ENCODE results near the gene ZFHX3. TPM values are rescaled to one million over a fixed set of nuclear protein-coding genes. Genes with fewer than 3 reads are reported as not detected.

ZFHX3 gene
- total and polyA plus RNA-seq, 2 of the 8 experiments (the other 6 are each of a cell fraction or from before 2014, with no cell fraction given): 0.08 to 0.99 TPM

GRCh38 chr16:72805486-72805885, 242.4 kb downstream of the ZFHX3 start (continued):
- TF ChIP-seq EZH2 (IDR thresholded peaks at IDR 0.05; ENCODE audit: low read depth, low read length, severe bottlenecking): no peak
- TF ChIP-seq HDAC2 (IDR thresholded peaks at IDR 0.05; ENCODE audit: borderline replicate concordance in 1 of 2, low read depth in 2 of 2, low read length in 2 of 2): no peak
- TF ChIP-seq CEBPB (IDR thresholded peaks at IDR 0.05; ENCODE audit: low read depth, low read length): no peak
- no peak for TF ChIP-seq SIRT6 (IDR thresholded peaks at IDR 0.05; ENCODE audit: low read length)
- no peak for TF ChIP-seq USF2 (IDR thresholded peaks at IDR 0.05; ENCODE audit: low read length)
- TF ChIP-seq SIX5 (IDR thresholded peaks at IDR 0.05; ENCODE audit: low read depth, low read length): no peak
